Measurements from ENCODE around the gene ACY1.

ACY1 gene

DNA sequence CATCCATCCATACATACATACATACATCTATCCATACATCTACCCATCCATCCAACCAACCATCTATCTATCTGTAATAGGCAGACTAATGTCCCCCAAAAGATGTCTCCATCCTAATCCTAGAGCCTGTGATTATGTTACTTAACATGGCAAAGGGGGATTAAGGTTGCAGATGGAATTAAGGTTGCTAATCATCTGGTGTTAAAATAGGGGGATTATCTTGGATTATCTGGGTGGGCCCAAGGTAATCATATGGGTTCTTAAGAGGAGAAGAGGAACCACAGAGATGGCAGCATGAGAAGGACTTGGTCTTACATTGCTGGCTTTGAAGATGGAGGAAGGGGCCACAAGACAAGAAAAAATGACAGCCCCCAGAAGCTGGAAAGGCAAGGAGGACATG lies 27.1 kb downstream of the ACY1 start:
- DNase-seq, result no peak

GRCh38 chr3:52012699-52013098 lies 29.4 kb downstream of the ACY1 start:
- DNase-seq, result no peak

GRCh38 chr3:52013802-52014598 lies 30.7 kb downstream of the ACY1 start:
- DNase-seq, result no peak

- DNase-seq, result no peak
These were observed 31.3 kb downstream of the ACY1 start for GRCh38 chr3:52014613-52015012.

DNA sequence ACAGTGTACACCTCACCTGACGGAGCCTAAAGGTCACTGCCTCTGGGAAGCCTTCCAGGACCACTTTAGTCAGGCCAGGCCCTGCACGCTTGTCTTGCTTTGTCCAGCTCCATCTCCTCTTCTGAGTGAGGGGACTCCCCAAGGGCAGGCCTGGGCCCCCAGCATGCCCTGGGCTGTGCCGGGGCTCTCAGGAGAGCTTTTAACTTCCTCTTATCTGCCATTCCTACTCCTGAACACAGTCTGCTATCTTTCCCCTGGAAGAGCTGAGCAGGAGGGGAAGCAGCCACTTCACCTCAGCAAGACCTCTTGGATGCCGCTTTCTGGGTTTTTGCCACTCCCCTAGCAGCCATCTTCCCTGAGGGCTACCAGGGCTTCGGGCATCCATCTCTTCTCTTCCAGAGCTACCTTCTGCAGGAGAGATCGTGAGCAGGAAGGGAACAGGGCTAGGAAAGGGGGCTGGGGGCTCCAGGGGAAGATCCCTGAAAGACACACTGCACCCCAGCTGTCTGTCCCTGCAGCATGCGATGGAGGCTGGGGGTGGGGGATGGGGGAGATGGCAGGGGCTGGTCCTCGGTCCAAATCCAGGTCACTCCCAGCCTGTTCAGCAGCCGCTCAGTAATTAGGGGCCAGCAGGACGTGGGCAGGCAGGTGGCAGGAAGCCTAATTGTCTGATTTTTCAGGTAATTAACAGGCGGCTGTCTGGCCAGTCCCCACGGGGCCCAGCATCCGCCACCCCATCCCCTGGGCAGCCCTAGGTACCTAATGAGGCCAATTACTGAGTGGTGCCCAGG lies 32.3 kb downstream of the ACY1 start:
- no peak for DNase-seq

- DNase-seq, result no peak
These were observed 34.3 kb downstream of the ACY1 start for GRCh38 chr3:52017586-52017985.

DNA sequence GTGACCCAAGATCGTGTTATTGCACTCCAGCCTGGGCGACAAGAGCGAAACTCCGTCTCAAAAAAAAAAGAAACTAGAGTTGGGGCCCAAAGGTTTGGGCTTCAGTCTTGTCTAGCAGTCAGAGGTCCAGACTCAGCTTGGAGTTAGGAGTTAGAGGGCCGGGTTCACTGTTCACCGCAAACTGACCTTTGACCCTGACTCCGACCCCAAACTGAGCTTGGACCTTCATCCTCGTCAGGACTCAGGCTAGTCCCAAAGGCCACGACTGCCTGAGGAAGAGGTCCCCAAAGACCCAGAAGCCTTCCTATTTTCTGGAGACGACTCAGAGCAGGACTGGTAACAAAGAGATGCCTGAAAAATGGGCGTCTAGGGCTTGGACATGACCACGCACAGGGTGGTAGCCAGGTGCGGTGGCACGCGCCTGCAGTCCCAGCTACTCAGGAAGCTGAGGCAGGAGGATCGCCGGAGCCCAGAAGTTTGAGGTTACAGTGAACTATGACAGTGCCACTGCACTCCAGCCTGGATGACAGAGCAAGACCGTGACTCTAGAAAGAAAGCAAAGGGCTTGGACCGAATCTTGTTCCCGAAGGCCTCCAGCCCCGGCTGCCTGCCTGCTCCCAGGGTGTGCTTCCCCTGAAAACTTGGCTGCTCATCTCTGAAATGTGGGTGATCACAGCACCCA lies 35.1 kb downstream of the ACY1 start:
- no peak for DNase-seq

DNA sequence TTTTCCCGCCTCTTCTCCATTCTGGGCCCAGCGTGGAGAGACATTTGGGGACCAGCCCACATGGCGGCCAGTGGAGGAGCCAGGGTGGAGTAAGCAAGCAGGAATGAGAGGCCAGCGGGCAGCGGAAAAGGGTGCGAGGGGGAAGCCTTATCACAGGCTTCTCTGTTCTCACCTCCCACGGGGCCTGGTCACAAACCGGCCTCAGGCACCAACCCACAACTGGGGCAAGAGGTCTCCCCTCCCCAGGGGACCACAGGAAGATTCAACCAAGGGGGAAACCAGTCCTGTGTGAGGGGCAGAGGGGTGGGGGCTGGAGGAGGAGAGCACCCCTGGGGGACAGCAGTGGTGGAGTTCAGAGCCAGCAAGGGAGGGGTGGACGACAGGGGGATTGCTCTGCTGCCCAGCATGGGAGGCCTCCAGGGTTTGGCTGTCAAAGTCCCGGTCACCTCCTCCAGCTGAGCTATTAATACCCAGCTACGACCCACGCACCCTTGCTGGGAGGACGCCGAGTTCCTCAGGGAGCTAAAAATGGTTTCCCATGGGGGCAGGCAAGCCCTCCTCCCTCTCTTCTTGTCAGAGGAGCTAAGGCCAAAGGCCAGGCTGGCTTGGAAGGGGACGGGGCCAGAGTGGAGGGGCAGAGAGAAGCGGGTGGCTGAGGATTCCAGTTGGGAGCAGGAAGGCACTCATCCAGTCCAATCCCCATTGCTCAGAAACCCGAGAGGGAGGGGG lies 36.2 kb downstream of the ACY1 start:
- no peak for DNase-seq

- no peak for DNase-seq
These were observed 37.5 kb downstream of the ACY1 start for GRCh38 chr3:52020796-52021195.

- no peak for DNase-seq
These were observed 38.3 kb downstream of the ACY1 start for GRCh38 chr3:52021489-52022268.

- no peak for DNase-seq
These were observed 39.2 kb downstream of the ACY1 start for GRCh38 chr3:52022323-52023100.

DNA sequence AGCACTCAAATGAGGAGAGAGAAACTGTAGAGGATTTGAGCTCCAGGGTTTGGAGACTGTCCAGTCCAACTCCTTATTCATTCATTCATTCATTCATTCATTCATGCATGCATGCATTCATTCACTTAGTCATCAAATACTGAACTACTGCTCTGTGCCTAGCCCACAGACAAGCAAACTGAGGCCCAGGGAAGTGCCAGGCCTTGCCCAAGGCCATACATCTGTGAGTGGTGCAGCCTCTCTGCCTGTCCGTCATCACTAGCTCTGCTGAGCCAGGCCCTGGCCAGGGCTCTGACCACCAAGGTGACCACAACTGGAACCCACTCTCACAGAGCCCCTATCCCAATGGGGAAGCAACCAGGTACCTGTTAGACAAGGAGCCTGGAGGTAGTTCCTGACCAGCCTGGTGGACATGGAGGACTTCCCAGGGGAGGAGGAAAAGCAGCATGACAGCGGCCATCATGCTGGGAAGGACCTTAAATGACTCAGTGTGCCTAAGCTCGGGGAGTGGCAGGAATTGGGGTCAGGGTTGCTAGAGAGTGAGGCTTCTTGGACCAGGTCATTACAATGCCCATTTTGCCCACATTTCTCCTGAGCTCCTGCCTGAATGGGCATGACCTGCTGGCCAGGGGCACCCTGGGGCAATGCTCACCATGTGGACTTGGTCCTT lies 39.9 kb downstream of the ACY1 start:
- no peak for DNase-seq

- no peak for DNase-seq
These were observed 40.8 kb downstream of the ACY1 start for GRCh38 chr3:52023860-52024764.

- no peak for DNase-seq
These were observed 41.6 kb downstream of the ACY1 start for GRCh38 chr3:52024765-52025452.

GRCh38 chr3:52025453-52025852 lies 42.1 kb downstream of the ACY1 start:
- no peak for DNase-seq

- no peak for DNase-seq
These were observed 42.7 kb downstream of the ACY1 start for GRCh38 chr3:52026041-52026440.

DNA sequence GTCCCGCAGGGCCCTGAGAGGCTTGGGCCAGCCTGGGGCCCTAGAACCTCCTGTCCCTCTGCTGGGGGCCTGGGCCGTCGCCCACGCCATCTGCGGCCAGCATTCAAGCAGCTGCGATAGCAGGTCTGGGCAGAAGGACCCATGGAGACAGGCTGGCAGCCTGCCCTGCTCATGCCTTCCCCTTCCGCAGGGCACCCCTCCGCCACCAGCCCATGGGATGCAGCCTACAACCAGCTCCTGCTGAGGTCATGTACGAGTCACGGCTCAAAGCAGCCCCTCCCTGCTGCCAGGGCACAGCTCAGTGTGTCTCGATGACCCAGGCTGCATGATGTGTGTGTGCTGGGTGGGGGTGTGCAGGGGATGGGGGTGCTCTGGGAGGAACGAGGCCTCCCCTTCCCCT lies 45.2 kb downstream of the ACY1 start:
- DNase-seq, result no peak

GRCh38 chr3:52029053-52029452 lies 45.7 kb downstream of the ACY1 start:
- no peak for DNase-seq

GRCh38 chr3:52029535-52029934 lies 46.2 kb downstream of the ACY1 start:
- no peak for DNase-seq
